OCI-LY7 (cell line): ENCODE data around the gene TASP1. TPM values are rescaled to one million over a fixed set of nuclear protein-coding genes. Genes with fewer than 3 reads are reported as not detected.

Experiments used
- BruUV-seq: library from RNA; stranded (reverse); fragments of 400-500 nt; replicated peaks from 2 replicates; lab custom pipeline; 2021; lab: Mats Ljungman, UMichigan
- CTCF ChIA-PET: fragments of 300-600 bp; sonication (Branson Sonifier 250); formaldehyde crosslinking; loops from one replicate; lab custom pipeline; 2022; ENCODE audit warnings: antibody characterized with exemption; ENCODE audit not compliant: unreplicated experiment; lab: Charles Lee
- POLR2A ChIA-PET: fragments of 300-600 bp; sonication (Branson Sonifier 250); formaldehyde crosslinking; loops from one replicate; lab custom pipeline; 2022; ENCODE audit warnings: antibody characterized with exemption; lab: Charles Lee
- DNase-seq: peaks from one replicate; pipeline ENCODE4 v3.0.0-alpha.2; 2015; ENCODE audit warnings: low spot score
- H2AFZ ChIP-seq: fragments of 200-600 bp; sonication (generic), shearing (Covaris generic); 2 replicates; pipeline ENCODE4 v1.6.1; 2014; ENCODE audit warnings: mild to moderate bottlenecking, antibody characterized with exemption, low read length, moderate library complexity
- H3K27ac ChIP-seq: fragments of 200-600 bp; sonication (generic); 2 replicates; pipeline ENCODE4 v1.5.1; 2014; ENCODE audit warnings: mixed run types, low read depth, mild to moderate bottlenecking, moderate library complexity, low read length, inconsistent platforms; ENCODE audit not compliant: poor library complexity, severe bottlenecking
- H3K36me3 ChIP-seq: fragments of 200-600 bp; sonication (generic); 2 replicates; pipeline ENCODE4 v1.6.1; 2014; ENCODE audit warnings: mild to moderate bottlenecking, antibody characterized with exemption, low read length, moderate library complexity, mixed read lengths; ENCODE audit not compliant: insufficient read depth
- H3K4me1 ChIP-seq: fragments of 200-600 bp; sonication (generic); 2 replicates; pipeline ENCODE4 v1.5.1; 2014; ENCODE audit warnings: mild to moderate bottlenecking, low read length; ENCODE audit not compliant: insufficient read depth, poor library complexity, severe bottlenecking
- H3K4me2 ChIP-seq: fragments of 200-600 bp; sonication (generic); 2 replicates; pipeline ENCODE4 v1.6.1; 2014; ENCODE audit warnings: mild to moderate bottlenecking, low read length
- H3K4me3 ChIP-seq: fragments of 200-600 bp; sonication (generic); 2 replicates; pipeline ENCODE4 v1.5.1; 2014; ENCODE audit warnings: mild to moderate bottlenecking, low read depth, low read length; ENCODE audit not compliant: poor library complexity, severe bottlenecking
- H3K79me2 ChIP-seq: fragments of 200-600 bp; sonication (generic); 2 replicates; pipeline ENCODE4 v1.6.1; 2016; ENCODE audit warnings: low read depth, mild to moderate bottlenecking, low read length, moderate library complexity, mixed read lengths; ENCODE audit not compliant: insufficient read depth
- H3K9me2 ChIP-seq: fragments of 200-600 bp; sonication (generic); 2 replicates; pipeline ENCODE4 v1.6.1; 2016; ENCODE audit warnings: mild to moderate bottlenecking, low read length, mixed read lengths; ENCODE audit not compliant: insufficient read depth
- H3K9me3 ChIP-seq: fragments of 200-600 bp; sonication (generic); 2 replicates; pipeline ENCODE4 v1.6.1; 2014; ENCODE audit warnings: mild to moderate bottlenecking, mixed run types, low read length, mixed read lengths
- H4K20me1 ChIP-seq: fragments of 200-600 bp; sonication (generic); 2 replicates; pipeline ENCODE4 v1.6.1; 2014; ENCODE audit warnings: mild to moderate bottlenecking, antibody characterized with exemption, low read length, moderate library complexity, mixed read lengths; ENCODE audit not compliant: insufficient read depth
- CTCF ChIP-seq: fragments of 200-600 bp; sonication (generic); conservative IDR thresholded peaks from 2 replicates; pipeline ENCODE4 v1.5.1; 2014; ENCODE audit warnings: mild to moderate bottlenecking, antibody characterized with exemption, low read length, moderate library complexity, mixed read lengths
- EZH2phosphoT487 ChIP-seq: fragments of 200-600 bp; sonication (generic); IDR thresholded peaks from 2 replicates; pipeline ENCODE4 v1.6.1; 2018; ENCODE audit warnings: low read depth, borderline replicate concordance, mild to moderate bottlenecking, mixed run types, antibody characterized with exemption, low read length, moderate library complexity, mixed read lengths
- intact Hi-C: fragments of 100-400 bp; cut with micrococcal nuclease; formaldehyde crosslinking; loops from one replicate; pipeline ENCODE4 v1.10.0; 2022; ENCODE audit not compliant: unreplicated experiment
- total RNA-seq, 2 experiments: library from RNA; depleted of rRNA in 1 of 2; stranded (reverse); fragments of >200 nt in 1 of 2; shearing (Covaris generic) in 1 of 2; gene quantifications; 2 replicates each; pipeline ENCODE4 v1.2.3, GENCODE V29; 2014 to 2022

The TASP1 gene
- total RNA-seq, 2 experiments from 2014 or later, result 12.9 to 15.5 TPM

GRCh38 chr20:13400453-13400852 lies 238.3 kb downstream of the TASP1 start:
- H3K79me2 ChIP-seq, result no peaks in the 10 kb centered on the region
- H2AFZ ChIP-seq, result no peak overlapping the region
- H3K4me3 ChIP-seq, result no peak overlapping the region
- no peaks in the 10 kb centered on the region for H3K9me2 ChIP-seq
- intact Hi-C loops, result no loop called here
- H3K9me3 ChIP-seq, result no peaks in the 10 kb centered on the region
- BruUV-seq, result no TSS peak
- H3K4me2 ChIP-seq, result no peak overlapping the region
- DNase-seq, result no peak
- H3K27ac ChIP-seq, result no peak overlapping the region
- H4K20me1 ChIP-seq, result no peaks in the 10 kb centered on the region
- no peaks in the 10 kb centered on the region for H3K4me1 ChIP-seq
- ChIA-PET CTCF (no interaction called here), POLR2A (interaction anchor here (0.6 kb wide), 2 partner anchors 33 to 62 kb away, joined by 3 read pairs; no protein-coding TSS in a partner anchor)
- no peak for TF ChIP-seq CTCF
- H3K36me3 ChIP-seq, result no peaks in the 10 kb centered on the region

- Histone ChIP-seq H3K79me2 (no peaks in the 10 kb centered on the region), H4K20me1 (no peaks in the 10 kb centered on the region), H3K27ac (no peak overlapping the region), H2AFZ (no peak overlapping the region), H3K4me1 (no peaks in the 10 kb centered on the region), H3K9me2 (no peaks in the 10 kb centered on the region), H3K9me3 (no peaks in the 10 kb centered on the region), H3K4me3 (no peak overlapping the region), H3K4me2 (no peak overlapping the region), H3K36me3 (no peaks in the 10 kb centered on the region)
- DNase-seq, result no peak
- TF ChIP-seq CTCF (no peak), EZH2phosphoT487 (no peak)
- CTCF ChIA-PET, result no interaction called here
- intact Hi-C loops, result no loop called here
- POLR2A ChIA-PET, result no interaction called here
- no TSS peak for BruUV-seq
Measured at GRCh38 chr20:13397300-13397724, 241.4 kb downstream of the TASP1 start.

- Histone ChIP-seq H2AFZ (no peak overlapping the region), H3K4me2 (no peak overlapping the region)
Measured at GRCh38 chr20:13396826-13397225, 241.9 kb downstream of the TASP1 start.

More at GRCh38 chr20:13396826-13397225, 241.9 kb downstream of the TASP1 start:
- no peaks in the 10 kb centered on the region for H3K9me3 ChIP-seq
- CTCF ChIA-PET, result no interaction called here
- POLR2A ChIA-PET, result no interaction called here
- no peaks in the 10 kb centered on the region for H4K20me1 ChIP-seq
- no peaks in the 10 kb centered on the region for H3K4me1 ChIP-seq
- H3K9me2 ChIP-seq, result no peaks in the 10 kb centered on the region
- H3K79me2 ChIP-seq, result no peaks in the 10 kb centered on the region
- no peak for DNase-seq
- no peak overlapping the region for H3K4me3 ChIP-seq
- no peaks in the 10 kb centered on the region for H3K36me3 ChIP-seq
- H3K27ac ChIP-seq, result no peak overlapping the region
- TF ChIP-seq CTCF, result no peak
- no peak for TF ChIP-seq EZH2phosphoT487
- intact Hi-C loops, result no loop called here
- BruUV-seq, result no TSS peak
